Spleen (tissue), 11 donors: ENCODE data around the gene NCF4. TPM values are rescaled to one million over a fixed set of nuclear protein-coding genes. Genes with fewer than 3 reads are reported as not detected.

Experiments
- DNase-seq: peaks from one replicate; pipeline ENCODE4 v3.0.0-alpha.2; 2020
- H3K27ac ChIP-seq, 8 donors: fragments of 200-600 bp; sonication (generic) in 7 of 8; 1 replicate in 4 of 8; 2 replicates in 4 of 8; pipeline versions ENCODE4 v1.5.0 to v1.8.0; 2016 to 2021; ENCODE audit warnings: inconsistent platforms in 4 of 8, mild to moderate bottlenecking in 4 of 8, moderate library complexity in 1 of 8
- H3K27me3 ChIP-seq, 7 donors: fragments of 200-600 bp; sonication (generic) in 6 of 7; replicated peaks in 1 of 7; 1 replicate in 4 of 7; 2 replicates in 3 of 7; pipeline versions ENCODE4 v1.5.0 to v1.8.0; 2016 to 2021; ENCODE audit warnings: inconsistent platforms in 3 of 7, mild to moderate bottlenecking in 1 of 7
- H3K36me3 ChIP-seq, 6 donors: fragments of 200-600 bp; sonication (generic) in 5 of 6; 1 replicate in 4 of 6; 2 replicates in 2 of 6; pipeline versions ENCODE4 v1.5.0 to v1.8.0; 2016 to 2021; ENCODE audit warnings: inconsistent platforms in 2 of 6
- H3K4me1 ChIP-seq, 6 donors: fragments of 200-600 bp; sonication (generic) in 5 of 6; 1 replicate in 3 of 6; 2 replicates in 3 of 6; pipeline versions ENCODE4 v1.5.0 to v1.8.0; 2016 to 2021; ENCODE audit warnings: inconsistent platforms in 3 of 6
- H3K4me3 ChIP-seq, 8 donors: fragments of 200-600 bp; sonication (generic) in 7 of 8; 1 replicate in 4 of 8; 2 replicates in 4 of 8; pipeline versions ENCODE4 v1.5.0 to v1.8.0; 2016 to 2021; ENCODE audit warnings: inconsistent platforms in 4 of 8, mild to moderate bottlenecking in 4 of 8, moderate library complexity in 2 of 8
- H3K9me3 ChIP-seq, 8 donors: fragments of 200-600 bp; sonication (generic) in 7 of 8; 1 replicate in 4 of 8; 2 replicates in 4 of 8; pipeline versions ENCODE4 v1.5.0 to v1.8.0; 2016 to 2021; ENCODE audit warnings: inconsistent platforms in 4 of 8
- CTCF ChIP-seq, 11 experiments: fragments of 200-600 bp in 7 of 11; fragments of 450-650 bp in 4 of 11; sonication (generic) in 4 of 11; IDR thresholded peaks in 8 of 11; conservative IDR thresholded peaks in 3 of 11; 1 replicate in 7 of 11; 2 replicates in 4 of 11; pipeline versions ENCODE4 v1.4.0 to v1.8.0; 2016 to 2021; ENCODE audit warnings: antibody characterized with exemption in 11 of 11, inconsistent platforms in 4 of 11, mild to moderate bottlenecking in 1 of 11
- POLR2A ChIP-seq, 3 donors: fragments of 450-650 bp; IDR thresholded peaks; one replicate each; pipeline ENCODE4 v1.5.1; 2017; ENCODE audit warnings: antibody characterized with exemption in 3 of 3, mild to moderate bottlenecking in 1 of 3
- POLR2AphosphoS5 ChIP-seq, 3 donors: sonication (generic); formaldehyde crosslinking; IDR thresholded peaks; one replicate each; pipeline ENCODE4 v1.5.1; 2017; ENCODE audit warnings: antibody characterized with exemption in 3 of 3
- WGBS, 5 donors: extraction: QIAGEN DNeasy Blood & Tissue Kit in 3 of 5; methylation state at CpG; one replicate each; pipeline versions ENCODE4 v1.1.5 to v1.1.7; 2013 to 2018; 5-methylcytosine and 5-hydroxymethylcytosine counted together
- intact Hi-C: fragments of 100-400 bp; cut with DNase I; formaldehyde crosslinking; loops from one replicate; pipeline ENCODE4 v1.15.0; 2023; ENCODE audit warnings: low total_unique reads
- polyA plus RNA-seq, 3 donors: library from polyadenylated mRNA; stranded (reverse); fragments of 200-250 nt; gene quantifications; one replicate each; pipeline ENCODE4 v1.2.1, GENCODE V29; 2013
- total RNA-seq, 7 donors: library from RNA; depleted of rRNA in 3 of 7; stranded (reverse); fragments of >200 nt in 3 of 7; fragmentation: NEBNext Ultra II Directional in 4 of 7; extraction: Animal tissue kit (Norgen Biotek cat#: 25700) in 4 of 7; gene quantifications; one replicate each; pipeline versions ENCODE4 v1.1.0 to v1.2.1, GENCODE V29; 2016 to 2021
- donor health status: healthy with polysubstance abuse.
- donor health status: DM: no; HTN: no; CAD: no; lungs with moderate emphysema.
- donor health status: DM: no; HTN: no; CAD: no.
- donor health status: Bipolar disorder and iron deficiency.
- donor health status: healthy.
- donor health status: DM: no; HTN: no; CAD: no.
- donor health status: DM: yes; HTN: yes; CAD: no.

The NCF4 gene
- total and polyA plus RNA-seq, 10 donors = 89.0 to 222 (median 154) TPM

GRCh38 chr22:36872084-36872483 lies 11.3 kb downstream of the NCF4 start:
- intact Hi-C loops = no loop called here
- peak overlapping the region in 3 of 8 donors; percentile 88 to 91 (median 90) for H3K27ac ChIP-seq
- H3K4me1 ChIP-seq = peaks cover 0 to 38% (median 16%) of the 10 kb centered on the region in 6 donors
- WGBS, 5 donors = 93 to 99% (median 95%) methylated on average over 3 of the region's 3 CpGs
- no peaks in the 10 kb centered on the region for H3K9me3 ChIP-seq
- H3K4me3 ChIP-seq = peak overlapping the region in 1 of 8 donors; percentile 4
- peaks cover 0 to 3% (median 0%) of the 10 kb centered on the region in 7 donors for H3K27me3 ChIP-seq
- DNase-seq = no peak
- H3K36me3 ChIP-seq = peaks cover 0 to 99% (median 41%) of the 10 kb centered on the region in 6 donors
- TF ChIP-seq POLR2AphosphoS5 (IDR thresholded peaks at IDR 0.05) (no peak), CTCF (IDR thresholded peaks at IDR 0.05 in 8 of 11, conservative IDR thresholded peaks at IDR 0.05 in 3 of 11) (no peak), POLR2A (IDR thresholded peaks at IDR 0.05) (no peak)

GRCh38 chr22:36872866-36873498 lies 12.2 kb downstream of the NCF4 start:
- Histone ChIP-seq H3K27ac (peak overlapping the region in 7 of 8 donors; percentile 74 to 91 (median 81)), H3K36me3 (peaks cover 0 to 99% (median 43%) of the 10 kb centered on the region in 6 donors), H3K27me3 (peaks cover 0 to 7% (median 0%) of the 10 kb centered on the region in 7 donors), H3K9me3 (no peaks in the 10 kb centered on the region), H3K4me3 (peak overlapping the region in 1 of 8 donors; percentile 46), H3K4me1 (peaks cover 0 to 38% (median 16%) of the 10 kb centered on the region in 6 donors)
- TF ChIP-seq POLR2AphosphoS5 (IDR thresholded peaks at IDR 0.05) (no peak), CTCF (IDR thresholded peaks at IDR 0.05 in 8 of 11, conservative IDR thresholded peaks at IDR 0.05 in 3 of 11) (no peak), POLR2A (IDR thresholded peaks at IDR 0.05) (no peak)
- intact Hi-C loops = no loop called here
- DNase-seq = no peak
- WGBS, 5 donors = 86 to 98% (median 96%) methylated on average over 2 of the region's 2 CpGs

DNA sequence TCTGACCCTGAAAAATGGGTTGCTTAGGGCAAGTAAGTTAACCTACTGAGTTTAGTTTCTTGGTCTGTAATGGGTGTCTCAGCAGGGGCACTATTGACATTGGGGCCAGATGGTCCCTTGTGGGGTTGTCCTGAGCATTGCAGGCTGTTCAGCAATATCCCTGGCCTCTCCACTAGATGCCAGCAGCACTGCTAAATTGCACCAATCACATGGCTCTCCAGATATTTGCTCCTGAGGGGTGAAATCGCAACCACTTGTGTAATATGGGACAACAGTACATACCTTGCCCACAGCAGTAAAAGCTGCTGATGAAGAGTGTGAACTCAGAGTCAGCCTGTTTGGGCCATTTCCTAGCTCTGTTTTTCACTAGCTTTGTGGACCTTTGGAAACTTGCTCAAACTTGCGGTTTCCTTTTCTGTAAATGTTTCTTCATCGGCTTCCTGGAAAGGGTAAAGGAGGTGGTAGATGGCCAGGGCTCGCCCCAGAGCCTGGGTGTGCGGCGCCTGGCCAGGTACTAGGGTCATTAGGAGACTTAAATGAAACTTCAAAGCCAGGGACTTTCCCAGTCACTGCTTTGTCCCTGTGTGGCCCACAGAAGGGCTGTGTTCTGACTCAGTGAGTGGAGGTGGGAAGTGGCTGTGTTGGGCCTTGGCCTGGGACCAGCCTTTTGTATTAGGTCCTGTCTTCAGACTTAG lies 13.0 kb downstream of the NCF4 start:
- H3K27ac ChIP-seq = peak overlapping the region; percentile 1 to 91 (median 79)
- 19 to 45% (median 32%) methylated on average over 6 of the region's 6 CpGs for WGBS, 5 donors
- no peaks in the 10 kb centered on the region for H3K9me3 ChIP-seq
- peaks cover 0 to 38% (median 16%) of the 10 kb centered on the region in 6 donors for H3K4me1 ChIP-seq
- peaks cover 0 to 99% (median 43%) of the 10 kb centered on the region in 6 donors for H3K36me3 ChIP-seq
- H3K27me3 ChIP-seq = peaks cover 0 to 14% (median 0%) of the 10 kb centered on the region in 7 donors
- peak overlapping the region in 1 of 8 donors; percentile 46 for H3K4me3 ChIP-seq
- DNase-seq = peak; percentile 85
- intact Hi-C loops = no loop called here
- TF ChIP-seq POLR2A (IDR thresholded peaks at IDR 0.05) (no peak), CTCF (IDR thresholded peaks at IDR 0.05 in 8 of 11, conservative IDR thresholded peaks at IDR 0.05 in 3 of 11) (peak in 8 of 11 experiments; percentile 39 to 88 (median 62)), POLR2AphosphoS5 (IDR thresholded peaks at IDR 0.05) (peak in 1 of 3 donors; percentile 68)

GRCh38 chr22:36874309-36874696 lies 13.5 kb downstream of the NCF4 start:
- intact Hi-C loops = no loop called here
- peak overlapping the region in 1 of 8 donors; percentile 46 for H3K4me3 ChIP-seq
- peaks cover 0 to 99% (median 42%) of the 10 kb centered on the region in 6 donors for H3K36me3 ChIP-seq
- DNase-seq = no peak
- TF ChIP-seq POLR2AphosphoS5 (IDR thresholded peaks at IDR 0.05) = no peak
- TF ChIP-seq CTCF (IDR thresholded peaks at IDR 0.05 in 8 of 11, conservative IDR thresholded peaks at IDR 0.05 in 3 of 11) = no peak
- TF ChIP-seq POLR2A (IDR thresholded peaks at IDR 0.05) = no peak
- H3K27ac ChIP-seq = peak overlapping the region; percentile 1 to 91 (median 79)
- H3K4me1 ChIP-seq = peaks cover 0 to 38% (median 16%) of the 10 kb centered on the region in 6 donors
- H3K27me3 ChIP-seq = peaks cover 0 to 13% (median 0%) of the 10 kb centered on the region in 7 donors
- 51 to 67% (median 60%) methylated on average over 2 of the region's 2 CpGs for WGBS, 5 donors
- peaks cover 0 to 3% (median 0%) of the 10 kb centered on the region in 8 donors for H3K9me3 ChIP-seq
